Small intestine (tissue), 7 donors: ENCODE measurements around the gene OXSR1. TPM values are rescaled to one million over a fixed set of nuclear protein-coding genes. Genes with fewer than 3 reads are reported as not detected.

Source experiments
- DNase-seq, 2 donors: peaks; one replicate each; pipeline versions ENCODE4 v3.0.0 to v3.0.0-alpha.2; 2013
- FAIRE-seq: peaks from 2 replicates; lab custom pipeline; 2012; peaks lifted over from hg19 to GRCh38; lab: Jason Lieb, UNC
- H3K27ac ChIP-seq, 3 donors: one replicate each; pipeline ENCODE4 v1.5.1; 2013; ENCODE audit warnings: low read length in 2 of 3, mild to moderate bottlenecking in 2 of 3, control low read depth in 1 of 3, inconsistent platforms in 1 of 3, low read depth in 1 of 3, moderate library complexity in 1 of 3
- H3K27me3 ChIP-seq, 3 donors: one replicate each; pipeline ENCODE4 v1.6.1; 2013; ENCODE audit warnings: low read length in 3 of 3, inconsistent platforms in 1 of 3; ENCODE audit not compliant: control insufficient read depth in 3 of 3, insufficient read depth in 3 of 3
- H3K36me3 ChIP-seq, 3 donors: one replicate each; pipeline ENCODE4 v1.6.1; 2013; ENCODE audit warnings: low read length in 3 of 3, inconsistent platforms in 1 of 3, low read depth in 1 of 3, mild to moderate bottlenecking in 1 of 3, moderate library complexity in 1 of 3; ENCODE audit not compliant: control insufficient read depth in 3 of 3, insufficient read depth in 2 of 3
- H3K4me1 ChIP-seq, 3 donors: one replicate each; pipeline ENCODE4 v1.6.1; 2013; ENCODE audit warnings: low read length in 2 of 3, inconsistent platforms in 1 of 3, low read depth in 1 of 3, mild to moderate bottlenecking in 1 of 3, moderate library complexity in 1 of 3; ENCODE audit not compliant: control insufficient read depth in 3 of 3, insufficient read depth in 2 of 3
- H3K4me3 ChIP-seq, 3 donors: one replicate each; pipeline ENCODE4 v1.5.1; 2013; ENCODE audit warnings: low read length in 3 of 3, control low read depth in 1 of 3, inconsistent platforms in 1 of 3, low read depth in 1 of 3, mild to moderate bottlenecking in 1 of 3, moderate library complexity in 1 of 3
- H3K9me3 ChIP-seq, 2 donors: one replicate each; pipeline ENCODE4 v1.6.1; 2013; ENCODE audit warnings: low read depth in 1 of 2, low read length in 1 of 2; ENCODE audit not compliant: control insufficient read depth in 2 of 2, insufficient read depth in 1 of 2
- WGBS, 3 donors: extraction: QIAGEN DNeasy Blood & Tissue Kit; methylation state at CpG; one replicate each; pipeline ENCODE4 v1.1.7; 2013; 5-methylcytosine and 5-hydroxymethylcytosine counted together
- polyA plus RNA-seq, 4 donors: library from polyadenylated mRNA; stranded (reverse) in 3 of 4; unstranded in 1 of 4; fragments of 200-250 nt in 3 of 4; fragments of 120-200 nt in 1 of 4; gene quantifications; one replicate each; pipeline versions ENCODE4 v1.2.1 to v1.2.3, GENCODE V29; 2013
- donor health status: healthy with polysubstance abuse.
- donor health status: control.
- donor health status: control.
- donor health status: Bipolar disorder and iron deficiency.
- donor health status: healthy.

The OXSR1 gene
- polyA plus RNA-seq, 4 donors, result 15.3 to 30.5 (median 19.8) TPM

GRCh38 chr3:38274864-38275649 lies 109.7 kb downstream of the OXSR1 start:
- DNase-seq (no peak), FAIRE-seq (no peak)
- WGBS, 3 donors, result 92 to 96% (median 93%) methylated on average over 21 of the region's 21 CpGs

GRCh38 chr3:38275658-38276057 lies 110.3 kb downstream of the OXSR1 start:
- H3K27ac ChIP-seq, result no peak overlapping the region
- WGBS, 3 donors, result 92 to 97% (median 93%) methylated on average over 8 of the region's 8 CpGs
- H3K4me1 ChIP-seq, result no peaks in the 10 kb centered on the region
- peaks cover 0 to 23% (median 0%) of the 10 kb centered on the region in 3 donors for H3K36me3 ChIP-seq
- H3K9me3 ChIP-seq, result no peaks in the 10 kb centered on the region
- FAIRE-seq (no peak), DNase-seq (no peak)
- no peak overlapping the region for H3K4me3 ChIP-seq
- no peaks in the 10 kb centered on the region for H3K27me3 ChIP-seq

More at GRCh38 chr3:38274864-38275649, 109.7 kb downstream of the OXSR1 start:
- no peak overlapping the region for H3K4me3 ChIP-seq
- no peaks in the 10 kb centered on the region for H3K9me3 ChIP-seq
- H3K4me1 ChIP-seq, result no peaks in the 10 kb centered on the region
- peaks cover 0 to 23% (median 0%) of the 10 kb centered on the region in 3 donors for H3K36me3 ChIP-seq
- no peak overlapping the region for H3K27ac ChIP-seq
- no peaks in the 10 kb centered on the region for H3K27me3 ChIP-seq

GRCh38 chr3:38276081-38276916 lies 111.0 kb downstream of the OXSR1 start:
- H3K4me3 ChIP-seq, result no peak overlapping the region
- WGBS, 3 donors, result 92 to 94% (median 93%) methylated on average over 13 of the region's 13 CpGs
- no peaks in the 10 kb centered on the region for H3K9me3 ChIP-seq
- H3K27me3 ChIP-seq, result no peaks in the 10 kb centered on the region
- H3K36me3 ChIP-seq, result peaks cover 0 to 23% (median 0%) of the 10 kb centered on the region in 3 donors
- no peaks in the 10 kb centered on the region for H3K4me1 ChIP-seq
- DNase-seq, result no peak
- no peak for FAIRE-seq
- H3K27ac ChIP-seq, result no peak overlapping the region

- DNase-seq (no peak), FAIRE-seq (no peak)
- no peaks in the 10 kb centered on the region for H3K27me3 ChIP-seq
- H3K4me1 ChIP-seq, result no peaks in the 10 kb centered on the region
- H3K36me3 ChIP-seq, result peaks cover 0 to 23% (median 0%) of the 10 kb centered on the region in 3 donors
- H3K27ac ChIP-seq, result no peak overlapping the region
- 94 to 98% (median 95%) methylated on average over 12 to 13 of the region's 13 CpGs for WGBS, 3 donors
- H3K4me3 ChIP-seq, result no peak overlapping the region
- H3K9me3 ChIP-seq, result no peaks in the 10 kb centered on the region
These were observed 111.7 kb downstream of the OXSR1 start for GRCh38 chr3:38276917-38277630.

GRCh38 chr3:38278841-38279240 lies 113.5 kb downstream of the OXSR1 start:
- 91 to 97% (median 94%) methylated on average over 5 of the region's 5 CpGs for WGBS, 3 donors
- H3K4me1 ChIP-seq, result no peaks in the 10 kb centered on the region

GRCh38 chr3:38281895-38282686 lies 116.8 kb downstream of the OXSR1 start, which contains the start of gene SLC22A14:
SLC22A14 (plus strand) TSS chr3:38282294; CDS start chr3:38306027, 23,733 bp downstream.
- FAIRE-seq, result no peak
- 88 to 94% (median 89%) methylated on average over 14 of the region's 14 CpGs for WGBS, 3 donors

More at GRCh38 chr3:38278841-38279240, 113.5 kb downstream of the OXSR1 start:
- Histone ChIP-seq H3K27ac (no peak overlapping the region), H3K27me3 (no peaks in the 10 kb centered on the region), H3K9me3 (no peaks in the 10 kb centered on the region), H3K4me3 (no peak overlapping the region), H3K36me3 (peaks cover 0 to 23% (median 0%) of the 10 kb centered on the region in 3 donors)
- FAIRE-seq (no peak), DNase-seq (no peak)

GRCh38 chr3:38283810-38284755 lies 118.7 kb downstream of the OXSR1 start:
- Histone ChIP-seq H3K27ac (no peak overlapping the region), H3K4me3 (no peak overlapping the region), H3K9me3 (peaks cover 0 to 3% of the 10 kb centered on the region in 2 donors), H3K27me3 (no peaks in the 10 kb centered on the region), H3K36me3 (no peaks in the 10 kb centered on the region), H3K4me1 (no peaks in the 10 kb centered on the region)
- FAIRE-seq (no peak), DNase-seq (no peak)
- WGBS, 3 donors, result 87 to 92% (median 91%) methylated on average over 16 of the region's 16 CpGs

More at GRCh38 chr3:38281895-38282686, 116.8 kb downstream of the OXSR1 start, which contains the start of gene SLC22A14:
- peaks cover 0 to 4% (median 0%) of the 10 kb centered on the region in 3 donors for H3K36me3 ChIP-seq
- no peak for DNase-seq
- H3K27ac ChIP-seq, result no peak within 1 kb of the TSS
- no peaks in the 10 kb centered on the region for H3K27me3 ChIP-seq
- no peak within 1 kb of the TSS for H3K4me3 ChIP-seq
- no peaks in the 10 kb centered on the region for H3K4me1 ChIP-seq
- peaks cover 0 to 3% of the 10 kb centered on the region in 2 donors for H3K9me3 ChIP-seq
